CD4-positive, alpha-beta T cell (primary cell): ENCODE measurements around the gene CCSER1. TPM values are rescaled to one million over a fixed set of nuclear protein-coding genes. Genes with fewer than 3 reads are reported as not detected.

ENCODE experiments used
- ATAC-seq: fragments of 200-7000 bp; cut with Tn5 transposase; one replicate; pipeline ENCODE4 v1.10.0; 2022; ENCODE audit warnings: mild to moderate bottlenecking; ENCODE audit not compliant: poor library complexity
- CTCF ChIA-PET: fragments of 350-600 bp; sonication (Branson Sonifier 250); formaldehyde crosslinking; loops from one replicate; lab custom pipeline; 2021; ENCODE audit warnings: antibody characterized with exemption, inconsistent platforms; lab: Charles Lee
- POLR2A ChIA-PET: fragments of 350-600 bp; sonication (Branson Sonifier 250); formaldehyde crosslinking; loops from one replicate; lab custom pipeline; 2021; ENCODE audit warnings: antibody characterized with exemption, inconsistent platforms; lab: Charles Lee
- DNase-seq, 14 experiments: peaks; one replicate each; pipeline ENCODE4 v3.0.0-alpha.2; 2013 to 2020; ENCODE audit warnings: mixed read lengths in 2 of 14
- H3K27ac ChIP-seq, 2 donors: one replicate each; pipeline versions ENCODE4 v1.5.1 to v1.7.0; 2013; ENCODE audit warnings: low read length in 2 of 2, low read depth in 1 of 2, mild to moderate bottlenecking in 1 of 2
- H3K27me3 ChIP-seq, 2 experiments: 1 replicate in 1 of 2; 2 replicates in 1 of 2; pipeline versions ENCODE4 v1.6.1 to v1.7.0; 2013; ENCODE audit warnings: low read length in 2 of 2, control low read depth in 1 of 2, mild to moderate bottlenecking in 1 of 2, moderate library complexity in 1 of 2; ENCODE audit not compliant: insufficient read depth in 2 of 2, control insufficient read depth in 1 of 2
- H3K36me3 ChIP-seq: one replicate; pipeline ENCODE4 v1.6.1; 2013; ENCODE audit warnings: low read length, control low read depth; ENCODE audit not compliant: insufficient read depth
- H3K4me1 ChIP-seq: one replicate; pipeline ENCODE4 v1.6.1; 2013; ENCODE audit warnings: low read length, control low read depth; ENCODE audit not compliant: insufficient read depth
- H3K4me3 ChIP-seq: one replicate; pipeline ENCODE4 v1.5.1; 2013; ENCODE audit warnings: mild to moderate bottlenecking, low read length, moderate library complexity
- H3K9me3 ChIP-seq, 2 experiments: 1 replicate in 1 of 2; 2 replicates in 1 of 2; pipeline versions ENCODE4 v1.6.1 to v1.7.0; 2013; ENCODE audit warnings: low read length in 2 of 2, mild to moderate bottlenecking in 2 of 2, control low read depth in 1 of 2, moderate library complexity in 1 of 2; ENCODE audit not compliant: control insufficient read depth in 1 of 2, insufficient read depth in 1 of 2
- H3K27ac Mint-ChIP-seq: one replicate; pipeline ENCODE4 v1.8.0; 2020; ENCODE audit warnings: mixed read lengths
- H3K27me3 Mint-ChIP-seq: one replicate; pipeline ENCODE4 v1.8.0; 2021; ENCODE audit warnings: mixed read lengths
- H3K36me3 Mint-ChIP-seq: one replicate; pipeline ENCODE4 v1.8.0; 2021; ENCODE audit warnings: low read depth, mixed read lengths
- H3K4me1 Mint-ChIP-seq: one replicate; pipeline ENCODE4 v1.8.0; 2021; ENCODE audit warnings: low read depth, mixed read lengths
- H3K4me3 Mint-ChIP-seq: one replicate; pipeline ENCODE4 v1.8.0; 2020; ENCODE audit warnings: mild to moderate bottlenecking, mixed read lengths
- H3K9me3 Mint-ChIP-seq: one replicate; pipeline ENCODE4 v1.8.0; 2020; ENCODE audit warnings: mixed read lengths
- intact Hi-C, 2 experiments: fragments of 100-400 bp; cut with DNase I in 1 of 2; cut with micrococcal nuclease in 1 of 2; formaldehyde crosslinking; loops; one replicate each; pipeline versions ENCODE4 v1.15.1 to v1.9.0; 2023 to 2025; cut with DNase I, micrococcal nuclease
- total RNA-seq, 174 experiments: library from RNA in 2 of 174; stranded (reverse) in 2 of 174; gene quantifications; one replicate each; pipeline ENCODE4 v1.2.3 and lab custom pipeline; 2021 to 2026
- TF ChIP-seq, protein P1 (sequence below): fragments of 200-600 bp; IDR thresholded peaks from one replicate; pipeline ENCODE4 v1.8.0; 2022; ENCODE audit warnings: antibody characterized with exemption, mild to moderate bottlenecking

The CCSER1 gene
- total RNA-seq, 2 experiments from 2014 or later = 0.36 to 0.71 TPM

DNA sequence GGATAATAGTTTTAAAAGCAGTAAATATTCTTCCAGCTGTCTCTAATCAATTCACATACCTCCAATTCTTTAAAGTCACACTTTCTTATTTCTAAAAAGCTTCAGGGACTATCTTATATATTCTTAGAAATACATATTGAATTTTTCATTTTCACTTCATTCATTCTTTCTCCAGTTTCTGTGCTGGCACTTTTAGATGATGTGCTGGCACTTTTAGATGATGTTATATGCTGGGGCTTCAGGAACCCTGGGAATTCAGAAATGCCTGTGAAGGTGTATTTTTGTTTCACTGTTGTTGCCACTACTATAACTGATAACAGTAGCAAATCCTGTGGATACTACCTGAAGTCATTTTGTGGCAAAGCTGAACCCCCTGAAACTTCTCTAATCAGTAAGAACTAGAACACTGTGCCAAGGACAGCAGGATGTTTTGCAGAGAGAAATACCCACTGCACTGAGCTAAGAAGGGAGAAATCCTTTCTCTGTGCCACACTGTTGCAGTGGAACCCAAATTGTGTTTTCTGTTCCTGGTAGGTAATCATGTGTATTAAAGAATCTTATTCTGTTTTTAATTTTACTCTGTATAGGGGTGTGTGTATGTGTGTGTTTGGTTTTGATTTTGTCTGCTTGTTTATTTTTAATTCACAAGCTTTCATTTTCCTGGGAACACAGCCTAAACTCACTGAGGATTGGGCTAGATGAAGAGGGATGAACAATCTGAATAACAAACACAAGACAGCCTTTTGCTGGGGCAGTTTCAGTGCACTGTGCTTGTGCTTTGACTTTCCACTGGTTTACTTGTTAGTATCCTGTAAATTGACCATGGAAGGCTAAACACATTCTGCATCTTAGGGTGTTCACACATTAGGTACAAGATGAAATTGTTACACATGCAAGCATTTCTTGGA is 898.3 kb downstream of the CCSER1 start:
- intact Hi-C loops = no loop called here
- H3K27me3 Mint-ChIP-seq = no peaks in the 10 kb centered on the region
- ChIA-PET POLR2A (no interaction called here), CTCF (no interaction called here)
- Histone ChIP-seq H3K27ac (no peak overlapping the region), H3K4me1 (no peaks in the 10 kb centered on the region), H3K9me3 (no peaks in the 10 kb centered on the region), H3K36me3 (no peaks in the 10 kb centered on the region), H3K4me3 (no peak overlapping the region), H3K27me3 (no peaks in the 10 kb centered on the region)
- H3K4me3 Mint-ChIP-seq = no peak overlapping the region
- H3K4me1 Mint-ChIP-seq = no peaks in the 10 kb centered on the region
- ATAC-seq = no peak
- H3K36me3 Mint-ChIP-seq = no peaks in the 10 kb centered on the region
- TF ChIP-seq, protein P1, sequence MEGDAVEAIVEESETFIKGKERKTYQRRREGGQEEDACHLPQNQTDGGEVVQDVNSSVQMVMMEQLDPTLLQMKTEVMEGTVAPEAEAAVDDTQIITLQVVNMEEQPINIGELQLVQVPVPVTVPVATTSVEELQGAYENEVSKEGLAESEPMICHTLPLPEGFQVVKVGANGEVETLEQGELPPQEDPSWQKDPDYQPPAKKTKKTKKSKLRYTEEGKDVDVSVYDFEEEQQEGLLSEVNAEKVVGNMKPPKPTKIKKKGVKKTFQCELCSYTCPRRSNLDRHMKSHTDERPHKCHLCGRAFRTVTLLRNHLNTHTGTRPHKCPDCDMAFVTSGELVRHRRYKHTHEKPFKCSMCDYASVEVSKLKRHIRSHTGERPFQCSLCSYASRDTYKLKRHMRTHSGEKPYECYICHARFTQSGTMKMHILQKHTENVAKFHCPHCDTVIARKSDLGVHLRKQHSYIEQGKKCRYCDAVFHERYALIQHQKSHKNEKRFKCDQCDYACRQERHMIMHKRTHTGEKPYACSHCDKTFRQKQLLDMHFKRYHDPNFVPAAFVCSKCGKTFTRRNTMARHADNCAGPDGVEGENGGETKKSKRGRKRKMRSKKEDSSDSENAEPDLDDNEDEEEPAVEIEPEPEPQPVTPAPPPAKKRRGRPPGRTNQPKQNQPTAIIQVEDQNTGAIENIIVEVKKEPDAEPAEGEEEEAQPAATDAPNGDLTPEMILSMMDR = no peak
- H3K27ac Mint-ChIP-seq = no peak overlapping the region
- H3K9me3 Mint-ChIP-seq = no peaks in the 10 kb centered on the region
- DNase-seq = no peak

DNA sequence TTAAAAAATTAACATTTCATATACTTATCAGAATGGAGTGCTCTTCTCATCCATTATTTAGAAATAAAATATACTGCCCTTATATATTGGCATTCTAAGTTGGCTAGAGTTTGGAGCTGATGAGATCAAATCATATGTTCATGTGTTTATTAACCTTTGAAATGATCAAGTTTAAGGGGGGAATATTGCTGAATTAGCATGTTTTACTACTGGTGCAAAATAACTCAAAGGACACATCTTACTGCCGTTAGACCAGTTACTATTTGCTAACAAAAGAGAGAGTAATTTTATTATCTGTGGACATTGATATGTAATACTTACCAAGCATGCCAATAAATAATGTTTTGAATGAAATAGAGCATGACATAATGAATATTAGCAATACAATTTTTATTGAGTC is 901.0 kb downstream of the CCSER1 start:
- Mint-ChIP-seq H3K9me3 (no peaks in the 10 kb centered on the region), H3K27me3 (no peaks in the 10 kb centered on the region), H3K4me3 (no peak overlapping the region), H3K36me3 (no peaks in the 10 kb centered on the region), H3K27ac (no peak overlapping the region), H3K4me1 (no peaks in the 10 kb centered on the region)
- no peaks in the 10 kb centered on the region for H3K9me3 ChIP-seq
- no peaks in the 10 kb centered on the region for H3K36me3 ChIP-seq
- H3K4me3 ChIP-seq = no peak overlapping the region
- no peaks in the 10 kb centered on the region for H3K4me1 ChIP-seq
- no peaks in the 10 kb centered on the region for H3K27me3 ChIP-seq
- no peak overlapping the region for H3K27ac ChIP-seq
- POLR2A ChIA-PET = no interaction called here
- intact Hi-C loops = no loop called here
- CTCF ChIA-PET = no interaction called here
- no peak for ATAC-seq
- DNase-seq = no peak
- TF ChIP-seq, protein P1 = no peak

DNA sequence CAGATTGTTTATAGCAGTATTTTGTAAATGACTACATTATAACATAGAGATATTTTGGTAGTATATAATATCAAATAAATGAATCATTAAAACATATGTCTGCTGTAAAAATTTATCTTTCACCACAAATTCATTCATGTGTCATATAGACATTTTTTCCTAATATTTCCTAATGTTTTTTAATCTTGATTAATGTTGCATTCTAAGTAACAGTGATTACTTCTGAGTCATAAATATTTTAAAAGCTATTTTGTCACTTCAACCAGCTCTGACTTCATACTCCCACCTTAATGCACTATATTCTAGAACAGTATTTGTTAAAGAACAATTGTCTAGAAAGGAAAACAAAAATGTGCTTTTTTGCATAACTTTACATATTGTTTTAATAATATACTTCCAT is 904.6 kb downstream of the CCSER1 start:
- Histone ChIP-seq H3K4me3 (no peak overlapping the region), H3K4me1 (no peaks in the 10 kb centered on the region), H3K27ac (no peak overlapping the region), H3K27me3 (no peaks in the 10 kb centered on the region), H3K36me3 (no peaks in the 10 kb centered on the region), H3K9me3 (no peaks in the 10 kb centered on the region)
- DNase-seq (no peak), ATAC-seq (no peak)
- Mint-ChIP-seq H3K27me3 (no peaks in the 10 kb centered on the region), H3K9me3 (no peaks in the 10 kb centered on the region), H3K4me3 (no peak overlapping the region), H3K4me1 (no peaks in the 10 kb centered on the region), H3K27ac (no peak overlapping the region), H3K36me3 (no peaks in the 10 kb centered on the region)
- ChIA-PET POLR2A (no interaction called here), CTCF (no interaction called here)
- TF ChIP-seq, protein P1 = no peak
- intact Hi-C loops = no loop called here
